Liver (tissue), 9 donors: Measurements from ENCODE around the gene CCDC85A. TPM values are rescaled to one million over a fixed set of nuclear protein-coding genes. Genes with fewer than 3 reads are reported as not detected.
A peak's percentile ranks its signal among the peaks of the same experiment; 100 is the strongest.

ENCODE experiments used
- DNase-seq: peaks from one replicate; pipeline ENCODE4 v3.0.0-alpha.2; 2017; ENCODE audit warnings: low spot score
- H3K27ac ChIP-seq, 2 donors: one replicate each; pipeline ENCODE4 v1.7.0; 2013; ENCODE audit warnings: inconsistent platforms in 2 of 2, low read length in 2 of 2, control low read depth in 1 of 2, low read depth in 1 of 2, mild to moderate bottlenecking in 1 of 2
- H3K27me3 ChIP-seq, 4 donors: one replicate each; pipeline versions ENCODE4 v1.6.1 to v1.7.0; 2013; ENCODE audit warnings: low read length in 3 of 4, inconsistent platforms in 1 of 4, mild to moderate bottlenecking in 1 of 4, moderate library complexity in 1 of 4; ENCODE audit not compliant: control insufficient read depth in 4 of 4, insufficient read depth in 4 of 4
- H3K36me3 ChIP-seq, 4 donors: one replicate each; pipeline versions ENCODE4 v1.6.1 to v1.7.0; 2013; ENCODE audit warnings: low read length in 3 of 4, mild to moderate bottlenecking in 3 of 4, low read depth in 1 of 4, moderate library complexity in 1 of 4; ENCODE audit not compliant: control insufficient read depth in 4 of 4, insufficient read depth in 3 of 4
- H3K4me1 ChIP-seq, 4 donors: one replicate each; pipeline versions ENCODE4 v1.6.1 to v1.7.0; 2013; ENCODE audit warnings: low read length in 3 of 4, mild to moderate bottlenecking in 3 of 4, moderate library complexity in 1 of 4; ENCODE audit not compliant: control insufficient read depth in 4 of 4, insufficient read depth in 4 of 4
- H3K4me3 ChIP-seq, 3 donors: one replicate each; pipeline versions ENCODE4 v1.6.1 to v1.7.0; 2013; ENCODE audit warnings: low read length in 3 of 3, control low read depth in 1 of 3, low read depth in 1 of 3, mild to moderate bottlenecking in 1 of 3
- H3K9ac ChIP-seq, 2 donors: one replicate each; pipeline ENCODE4 v1.7.0; 2013; ENCODE audit warnings: low read length in 2 of 2, mild to moderate bottlenecking in 2 of 2, moderate library complexity in 2 of 2, control low read depth in 1 of 2, low read depth in 1 of 2
- H3K9me3 ChIP-seq, 4 donors: one replicate each; pipeline versions ENCODE4 v1.6.1 to v1.7.0; 2013; ENCODE audit warnings: low read length in 3 of 4; ENCODE audit not compliant: control insufficient read depth in 4 of 4
- ATF3 ChIP-seq: IDR thresholded peaks from 2 replicates; pipeline ENCODE4 v1.6.1; 2016; ENCODE audit warnings: antibody characterized with exemption
- EGR1 ChIP-seq, 2 donors: IDR thresholded peaks; 2 replicates each; pipeline ENCODE4 v1.6.1; 2016 to 2018; ENCODE audit warnings: antibody characterized with exemption in 2 of 2, low read depth in 2 of 2
- FOXA1 ChIP-seq: IDR thresholded peaks from 2 replicates; pipeline ENCODE4 v1.6.1; 2016; ENCODE audit warnings: antibody characterized with exemption
- FOXA2 ChIP-seq: IDR thresholded peaks from 2 replicates; pipeline ENCODE4 v1.6.1; 2016; ENCODE audit warnings: antibody characterized with exemption
- GABPA ChIP-seq, 2 donors: IDR thresholded peaks in 1 of 2; conservative IDR thresholded peaks in 1 of 2; 2 replicates each; pipeline ENCODE4 v1.6.1; 2016; ENCODE audit warnings: antibody characterized with exemption in 2 of 2, mild to moderate bottlenecking in 1 of 2, moderate library complexity in 1 of 2
- HNF4A ChIP-seq, 2 donors: conservative IDR thresholded peaks; 2 replicates each; pipeline ENCODE4 v1.6.1; 2016; ENCODE audit warnings: antibody characterized with exemption in 2 of 2, mild to moderate bottlenecking in 2 of 2
- HNF4G ChIP-seq: IDR thresholded peaks from 2 replicates; pipeline ENCODE4 v1.6.1; 2016; ENCODE audit warnings: antibody characterized with exemption
- JUND ChIP-seq, 2 donors: IDR thresholded peaks; 2 replicates each; pipeline ENCODE4 v1.6.1; 2016; ENCODE audit warnings: antibody characterized with exemption in 2 of 2
- NR2F2 ChIP-seq: IDR thresholded peaks from 2 replicates; pipeline ENCODE4 v1.6.1; 2016; ENCODE audit warnings: antibody characterized with exemption
- RAD21 ChIP-seq, 2 donors: IDR thresholded peaks; 2 replicates each; pipeline ENCODE4 v1.6.1; 2016; ENCODE audit warnings: antibody characterized with exemption in 2 of 2, mild to moderate bottlenecking in 2 of 2
- RXRA ChIP-seq, 2 donors: IDR thresholded peaks; 2 replicates each; pipeline ENCODE4 v1.6.1; 2017 to 2018; ENCODE audit warnings: antibody characterized with exemption in 2 of 2, mild to moderate bottlenecking in 1 of 2
- SP1 ChIP-seq: IDR thresholded peaks from 2 replicates; pipeline ENCODE4 v1.6.1; 2018; ENCODE audit warnings: antibody characterized with exemption, mild to moderate bottlenecking
- TAF1 ChIP-seq: conservative IDR thresholded peaks from 2 replicates; pipeline ENCODE4 v1.6.1; 2016; ENCODE audit warnings: antibody characterized with exemption, mild to moderate bottlenecking
- YY1 ChIP-seq: IDR thresholded peaks from 2 replicates; pipeline ENCODE4 v1.6.1; 2016; ENCODE audit warnings: antibody characterized with exemption, mild to moderate bottlenecking
- ZBTB33 ChIP-seq: IDR thresholded peaks from 2 replicates; pipeline ENCODE4 v1.6.1; 2016; ENCODE audit warnings: antibody characterized with exemption
- WGBS: extraction: QIAGEN DNeasy Blood & Tissue Kit; methylation state at CpG from one replicate; pipeline ENCODE4 v1.1.7; 2013; 5-methylcytosine and 5-hydroxymethylcytosine counted together
- polyA plus RNA-seq, 2 donors: library from polyadenylated mRNA; stranded (reverse) in 1 of 2; unstranded in 1 of 2; fragments of 200-250 nt in 1 of 2; fragments of >200 nt in 1 of 2; fragmentation: Nextera tagmentation in 1 of 2; extraction: Ambion mirVana in 1 of 2; gene quantifications; one replicate each; pipeline versions ENCODE4 v1.2.1 to v1.2.3, GENCODE V29; 2013 to 2015
- total RNA-seq, 2 donors: library from RNA; depleted of rRNA; stranded (reverse); fragments of >200 nt; gene quantifications; one replicate each; pipeline ENCODE4 v1.2.3, GENCODE V29; 2014
- TF ChIP-seq, protein P1 (sequence below): fragments of 150-350 bp; IDR thresholded peaks from 2 replicates; pipeline ENCODE4 v1.5.1; 2017; ENCODE audit warnings: improper control_type of control experiment, low read depth, low read length; ENCODE audit not compliant: missing input control
- TF ChIP-seq, protein P2 (sequence below): IDR thresholded peaks from 2 replicates; pipeline ENCODE4 v1.6.1; 2016; ENCODE audit warnings: antibody characterized with exemption
- TF ChIP-seq, protein P3 (sequence below): IDR thresholded peaks from 2 replicates; pipeline ENCODE4 v1.6.1; 2016; ENCODE audit warnings: antibody characterized with exemption, mild to moderate bottlenecking
- donor health status: healthy.
- donor health status: healthy.
- donor health status: healthy.
- donor health status: healthy.
- donor health status: healthy.

Gene CCDC85A
- total and polyA plus RNA-seq, 4 donors: 0.05 to 0.17 (median 0.10) TPM

GRCh38 chr2:56288838-56289580 lies 105.2 kb downstream of the CCDC85A start:
- no peak for DNase-seq
- Histone ChIP-seq H3K27me3 (no peaks in the 10 kb centered on the region), H3K9ac (no peak overlapping the region), H3K4me1 (no peaks in the 10 kb centered on the region), H3K36me3 (no peaks in the 10 kb centered on the region), H3K27ac (no peak overlapping the region), H3K4me3 (no peak overlapping the region), H3K9me3 (no peaks in the 10 kb centered on the region)
- WGBS: 60% methylated on average over 2 of the region's 2 CpGs
- no peak for TF ChIP-seq JUND (IDR thresholded peaks at IDR 0.05)
- no peak for TF ChIP-seq TAF1
- TF ChIP-seq RAD21 (IDR thresholded peaks at IDR 0.05): peak; percentile 66 to 76
- TF ChIP-seq FOXA2: no peak
- TF ChIP-seq GABPA (IDR thresholded peaks at IDR 0.05 in 1 of 2, conservative IDR thresholded peaks at IDR 0.05 in 1 of 2): no peak
- TF ChIP-seq, protein P1, sequence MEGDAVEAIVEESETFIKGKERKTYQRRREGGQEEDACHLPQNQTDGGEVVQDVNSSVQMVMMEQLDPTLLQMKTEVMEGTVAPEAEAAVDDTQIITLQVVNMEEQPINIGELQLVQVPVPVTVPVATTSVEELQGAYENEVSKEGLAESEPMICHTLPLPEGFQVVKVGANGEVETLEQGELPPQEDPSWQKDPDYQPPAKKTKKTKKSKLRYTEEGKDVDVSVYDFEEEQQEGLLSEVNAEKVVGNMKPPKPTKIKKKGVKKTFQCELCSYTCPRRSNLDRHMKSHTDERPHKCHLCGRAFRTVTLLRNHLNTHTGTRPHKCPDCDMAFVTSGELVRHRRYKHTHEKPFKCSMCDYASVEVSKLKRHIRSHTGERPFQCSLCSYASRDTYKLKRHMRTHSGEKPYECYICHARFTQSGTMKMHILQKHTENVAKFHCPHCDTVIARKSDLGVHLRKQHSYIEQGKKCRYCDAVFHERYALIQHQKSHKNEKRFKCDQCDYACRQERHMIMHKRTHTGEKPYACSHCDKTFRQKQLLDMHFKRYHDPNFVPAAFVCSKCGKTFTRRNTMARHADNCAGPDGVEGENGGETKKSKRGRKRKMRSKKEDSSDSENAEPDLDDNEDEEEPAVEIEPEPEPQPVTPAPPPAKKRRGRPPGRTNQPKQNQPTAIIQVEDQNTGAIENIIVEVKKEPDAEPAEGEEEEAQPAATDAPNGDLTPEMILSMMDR: peak; percentile 10

GRCh38 chr2:56291711-56292110 lies 107.9 kb downstream of the CCDC85A start:
- Histone ChIP-seq H3K9ac (no peak overlapping the region), H3K4me3 (no peak overlapping the region), H3K9me3 (no peaks in the 10 kb centered on the region), H3K27ac (no peak overlapping the region), H3K4me1 (no peaks in the 10 kb centered on the region), H3K36me3 (no peaks in the 10 kb centered on the region), H3K27me3 (no peaks in the 10 kb centered on the region)
- DNase-seq: no peak
- WGBS: 93% methylated on average over 5 of the region's 5 CpGs
- no peak for TF ChIP-seq RXRA (IDR thresholded peaks at IDR 0.05)
- TF ChIP-seq, protein P1: no peak
- no peak for TF ChIP-seq RAD21 (IDR thresholded peaks at IDR 0.05)
- TF ChIP-seq YY1: no peak
- no peak for TF ChIP-seq FOXA1
- TF ChIP-seq HNF4G: no peak
- no peak for TF ChIP-seq SP1
- TF ChIP-seq ZBTB33: no peak
- TF ChIP-seq HNF4A (conservative IDR thresholded peaks at IDR 0.05): no peak
- no peak for TF ChIP-seq EGR1 (IDR thresholded peaks at IDR 0.05; ENCODE audit: low read depth in 2 of 2)
- no peak for TF ChIP-seq JUND (IDR thresholded peaks at IDR 0.05)
- TF ChIP-seq GABPA (IDR thresholded peaks at IDR 0.05 in 1 of 2, conservative IDR thresholded peaks at IDR 0.05 in 1 of 2): no peak
- no peak for TF ChIP-seq NR2F2
- TF ChIP-seq TAF1: no peak
- TF ChIP-seq, protein P2, sequence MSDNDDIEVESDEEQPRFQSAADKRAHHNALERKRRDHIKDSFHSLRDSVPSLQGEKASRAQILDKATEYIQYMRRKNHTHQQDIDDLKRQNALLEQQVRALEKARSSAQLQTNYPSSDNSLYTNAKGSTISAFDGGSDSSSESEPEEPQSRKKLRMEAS: no peak
- TF ChIP-seq, protein P3, sequence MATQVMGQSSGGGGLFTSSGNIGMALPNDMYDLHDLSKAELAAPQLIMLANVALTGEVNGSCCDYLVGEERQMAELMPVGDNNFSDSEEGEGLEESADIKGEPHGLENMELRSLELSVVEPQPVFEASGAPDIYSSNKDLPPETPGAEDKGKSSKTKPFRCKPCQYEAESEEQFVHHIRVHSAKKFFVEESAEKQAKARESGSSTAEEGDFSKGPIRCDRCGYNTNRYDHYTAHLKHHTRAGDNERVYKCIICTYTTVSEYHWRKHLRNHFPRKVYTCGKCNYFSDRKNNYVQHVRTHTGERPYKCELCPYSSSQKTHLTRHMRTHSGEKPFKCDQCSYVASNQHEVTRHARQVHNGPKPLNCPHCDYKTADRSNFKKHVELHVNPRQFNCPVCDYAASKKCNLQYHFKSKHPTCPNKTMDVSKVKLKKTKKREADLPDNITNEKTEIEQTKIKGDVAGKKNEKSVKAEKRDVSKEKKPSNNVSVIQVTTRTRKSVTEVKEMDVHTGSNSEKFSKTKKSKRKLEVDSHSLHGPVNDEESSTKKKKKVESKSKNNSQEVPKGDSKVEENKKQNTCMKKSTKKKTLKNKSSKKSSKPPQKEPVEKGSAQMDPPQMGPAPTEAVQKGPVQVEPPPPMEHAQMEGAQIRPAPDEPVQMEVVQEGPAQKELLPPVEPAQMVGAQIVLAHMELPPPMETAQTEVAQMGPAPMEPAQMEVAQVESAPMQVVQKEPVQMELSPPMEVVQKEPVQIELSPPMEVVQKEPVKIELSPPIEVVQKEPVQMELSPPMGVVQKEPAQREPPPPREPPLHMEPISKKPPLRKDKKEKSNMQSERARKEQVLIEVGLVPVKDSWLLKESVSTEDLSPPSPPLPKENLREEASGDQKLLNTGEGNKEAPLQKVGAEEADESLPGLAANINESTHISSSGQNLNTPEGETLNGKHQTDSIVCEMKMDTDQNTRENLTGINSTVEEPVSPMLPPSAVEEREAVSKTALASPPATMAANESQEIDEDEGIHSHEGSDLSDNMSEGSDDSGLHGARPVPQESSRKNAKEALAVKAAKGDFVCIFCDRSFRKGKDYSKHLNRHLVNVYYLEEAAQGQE: no peak
- TF ChIP-seq FOXA2: no peak
- no peak for TF ChIP-seq ATF3
